Measurements from ENCODE around the gene SLC17A4.

- TF ChIP-seq POLR2A (IDR thresholded peaks at IDR 0.05; ENCODE audit: low read depth) (no peak), CTCF (IDR thresholded peaks at IDR 0.05) (no peak), EP300 (IDR thresholded peaks at IDR 0.05) (no peak)
These were observed 37.5 kb downstream of the SLC17A4 start for GRCh38 chr6:25792016-25792415.

Data from esophagus muscularis mucosa (tissue), 4 donors.